ENCODE data around the gene PNRC1. TPM values are rescaled to one million over a fixed set of nuclear protein-coding genes. Genes with fewer than 3 reads are reported as not detected.

The PNRC1 gene
- total RNA-seq, result 66.3 and 68.5 TPM in 2 replicates

DNA sequence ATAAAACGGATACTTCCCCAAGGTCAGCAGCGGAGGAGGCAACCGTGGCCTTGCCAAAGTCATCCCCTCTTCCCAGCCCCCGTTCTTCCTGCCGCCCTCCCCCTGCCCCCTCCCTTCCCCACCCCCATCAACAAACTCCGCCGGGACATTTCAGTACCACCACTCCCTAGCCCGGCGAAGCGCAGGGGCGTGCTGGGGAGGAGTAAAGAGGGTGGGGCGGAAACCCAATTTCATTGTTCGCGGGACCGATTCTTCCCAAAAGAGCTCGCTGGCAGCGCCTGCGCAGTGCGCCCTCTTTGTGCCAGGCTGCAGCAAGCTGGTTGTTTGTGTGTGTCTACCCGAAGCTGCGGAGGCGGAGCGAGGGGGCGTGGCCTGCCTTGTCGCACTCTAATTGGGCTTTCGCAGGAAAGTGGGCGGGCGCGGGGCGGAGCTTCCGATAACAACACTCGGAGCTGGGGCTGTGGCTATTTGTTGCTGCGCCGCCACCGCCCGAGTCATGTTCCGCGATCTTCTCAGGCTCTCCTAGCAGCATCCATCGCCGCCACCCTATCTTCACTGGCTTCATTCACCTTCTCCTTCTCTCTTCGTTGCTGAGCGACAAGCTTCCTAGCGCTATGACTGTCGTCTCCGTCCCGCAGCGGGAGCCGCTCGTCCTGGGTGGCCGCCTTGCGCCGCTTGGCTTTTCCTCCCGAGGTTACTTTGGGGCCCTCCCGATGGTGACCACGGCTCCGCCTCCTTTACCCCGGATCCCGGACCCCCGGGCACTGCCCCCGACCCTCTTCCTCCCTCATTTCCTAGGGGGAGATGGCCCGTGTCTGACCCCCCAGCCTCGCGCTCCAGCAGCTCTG, at the start of gene PNRC1:
Gene PNRC1, plus strand, starts transcription at position 471 of the 848 bp plus-strand sequence. Its CDS starts 144 bp downstream, at position 615.

DNA sequence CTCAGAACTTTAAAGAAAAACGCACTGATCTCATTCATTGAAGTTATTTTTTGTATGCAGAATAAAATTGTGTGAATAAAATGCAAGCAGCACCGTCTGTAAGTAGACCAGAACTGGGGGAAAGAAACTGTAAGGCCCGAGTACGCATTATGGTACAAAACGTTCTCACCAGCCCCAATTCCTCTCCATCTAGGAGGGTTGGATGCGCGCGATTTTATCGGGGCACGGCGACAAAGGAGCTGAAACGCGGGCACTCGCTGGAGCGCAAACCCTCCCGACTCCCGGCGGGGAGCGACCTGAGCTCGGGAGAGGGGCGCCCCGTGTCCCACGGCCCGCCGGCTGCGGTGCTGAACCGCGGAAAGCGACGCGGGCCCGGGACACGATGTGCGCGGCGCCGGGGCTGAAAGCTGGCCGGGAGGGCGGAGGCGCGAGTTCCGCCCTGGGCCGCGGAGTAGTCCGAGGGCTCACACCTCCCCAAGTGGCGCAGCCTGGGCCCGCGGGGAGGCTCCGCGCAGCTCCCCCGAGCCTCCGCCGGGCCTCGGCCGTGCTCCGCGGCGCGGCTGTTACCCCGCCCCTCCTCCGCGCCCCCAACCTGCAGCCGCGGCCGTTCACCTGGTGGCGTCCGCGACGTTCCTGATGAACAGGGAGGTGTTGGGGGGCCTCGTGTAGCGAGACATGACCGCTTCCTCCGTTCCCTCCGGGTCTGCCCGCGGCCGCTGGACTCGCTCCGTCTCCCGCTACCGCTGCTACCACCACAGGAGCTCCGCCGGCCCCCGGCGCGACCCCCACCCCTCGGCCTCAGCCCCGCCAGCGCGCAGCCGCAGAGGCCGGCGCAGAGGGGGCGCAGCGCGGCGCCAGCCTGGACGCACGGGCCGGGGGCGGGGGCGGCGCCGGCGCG, 36.9 kb downstream of the PNRC1 start, which contains the start of gene SRSF12:
Gene SRSF12, minus strand, starts transcription at position 861 of the 898 bp plus-strand sequence. Its CDS starts 184 bp downstream, at position 677.

Other genes with a start within 250 kb of the PNRC1 start
- 15.7 and 28.8 TPM in 2 replicates for gene RNGTT, start 117.1 kb upstream of the PNRC1 start, total RNA-seq
- gene SRSF12, start 37.3 kb downstream of the PNRC1 start, total RNA-seq, result not detected in 2 replicates
- 3.3 and 3.8 TPM in 2 replicates for gene PM20D2, start 65.3 kb downstream of the PNRC1 start, total RNA-seq
- not detected in 2 replicates for gene GABRR1, start 136.6 kb downstream of the PNRC1 start, total RNA-seq
- gene GABRR2, start 234.5 kb downstream of the PNRC1 start, total RNA-seq, result 0.15 TPM in 1 of 2 replicates, not detected in the other